Renal pelvis (tissue), 4 donors: Measurements from ENCODE around the gene TNFSF13B. TPM values are rescaled to one million over a fixed set of nuclear protein-coding genes. Genes with fewer than 3 reads are reported as not detected.

ENCODE experiments used
- DNase-seq: peaks from one replicate; pipeline ENCODE4 v3.0.0-alpha.2; 2013
- polyA plus RNA-seq, 3 donors: library from polyadenylated mRNA; unstranded; fragments of 120-200 nt; gene quantifications; one replicate each; pipeline ENCODE4 v1.2.1, GENCODE V29; 2013; ENCODE audit not compliant: insufficient read length in 3 of 3

TNFSF13B gene
- polyA plus RNA-seq, 3 donors: 0.87 to 1.9 (median 1.8) TPM

DNA sequence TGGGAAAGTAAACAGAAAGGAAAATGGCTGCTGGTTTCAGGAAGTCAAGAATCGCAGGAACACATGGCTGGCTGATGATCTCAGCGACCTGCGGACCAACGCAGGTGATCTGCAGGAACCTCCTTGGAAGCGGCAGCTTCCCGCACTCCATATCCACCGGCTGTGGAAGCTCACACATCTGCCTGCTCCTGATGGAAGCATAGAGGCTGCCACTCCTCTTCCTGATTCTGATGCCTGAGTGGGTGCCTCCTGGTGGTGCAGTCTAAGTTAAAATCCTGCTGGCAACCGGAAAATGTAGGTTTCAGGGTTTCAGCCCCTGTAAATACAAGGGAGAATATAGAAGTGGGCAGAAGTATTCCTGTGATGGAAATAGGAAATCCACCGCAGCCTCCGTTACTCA lies 75.5 kb downstream of the TNFSF13B start:
- DNase-seq: no peak

DNA sequence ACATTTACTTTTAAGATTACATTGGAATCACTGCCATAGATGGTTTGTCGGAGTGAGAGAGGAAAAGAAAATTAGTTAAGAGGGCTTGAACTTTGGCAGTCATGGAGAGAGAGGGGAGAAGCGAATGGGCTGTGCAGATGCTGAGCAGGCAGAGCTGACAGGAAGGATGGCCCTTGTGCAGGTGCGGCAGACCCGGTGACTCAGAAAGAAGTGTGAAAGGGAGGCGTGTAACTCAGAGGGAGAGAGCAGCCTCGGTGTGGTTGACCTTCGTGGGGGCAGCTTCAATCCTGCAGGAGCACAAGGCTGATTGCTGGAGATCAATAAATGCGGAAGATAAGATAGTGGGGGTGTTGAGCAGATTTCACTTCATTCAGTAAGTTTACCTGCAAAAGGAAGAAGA lies 76.9 kb downstream of the TNFSF13B start:
- no peak for DNase-seq

DNA sequence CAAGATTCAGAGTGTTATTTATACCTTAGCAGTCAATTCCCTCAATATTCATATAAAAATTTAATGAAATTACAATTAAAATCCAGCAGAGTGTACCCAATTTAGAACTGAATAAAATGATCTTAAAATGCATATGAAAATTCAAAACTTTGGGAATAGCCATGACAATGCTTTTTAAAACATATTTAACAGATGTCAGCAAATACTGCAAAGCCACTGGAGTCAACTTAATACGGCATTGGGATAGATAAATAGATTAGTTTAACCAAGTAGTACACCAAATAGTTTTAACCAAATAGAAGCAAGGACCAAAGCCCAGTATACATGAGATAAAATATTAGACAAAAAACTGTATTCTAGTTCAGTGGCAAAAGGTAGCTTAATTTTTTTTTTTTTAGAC lies 79.8 kb downstream of the TNFSF13B start:
- DNase-seq: no peak

DNA sequence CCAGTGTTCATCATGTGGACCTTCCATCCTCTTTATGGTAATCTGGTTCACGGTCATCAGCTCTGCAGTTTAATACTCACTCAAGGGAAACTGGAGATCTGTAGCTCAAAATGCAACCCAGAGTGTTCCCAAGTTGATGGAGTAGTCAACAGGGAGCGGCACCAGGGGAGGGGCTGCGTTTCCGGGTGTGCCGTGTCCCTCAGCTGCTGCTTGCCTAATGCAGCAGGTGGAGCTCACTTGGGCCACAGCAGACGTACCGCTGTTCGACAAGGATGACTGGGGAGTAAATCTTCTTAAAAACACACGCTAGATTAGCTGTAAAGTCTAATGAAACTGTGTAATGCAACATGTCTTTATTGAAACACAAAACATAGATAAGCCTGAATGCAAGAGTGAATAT lies 81.1 kb downstream of the TNFSF13B start:
- no peak for DNase-seq

DNA sequence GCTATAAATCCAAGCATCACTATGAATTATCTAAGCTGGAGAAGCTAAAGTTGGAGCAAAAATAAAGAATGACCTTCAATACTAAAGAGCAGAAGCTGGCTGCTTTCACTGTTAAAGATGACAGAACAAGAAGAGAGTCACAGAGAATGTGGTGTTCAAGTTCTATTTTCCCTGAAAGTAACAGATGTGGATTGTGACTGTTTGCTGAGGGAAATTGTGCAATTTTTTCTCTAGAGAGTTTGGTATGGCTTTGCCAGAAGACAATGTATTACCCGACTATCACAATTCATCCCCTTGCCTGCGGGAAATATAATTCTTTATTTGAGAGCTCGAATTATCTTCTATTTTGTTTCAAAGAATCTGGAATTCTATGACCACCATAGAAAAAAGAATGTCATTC lies 83.1 kb downstream of the TNFSF13B start:
- peak; percentile 20 for DNase-seq

DNA sequence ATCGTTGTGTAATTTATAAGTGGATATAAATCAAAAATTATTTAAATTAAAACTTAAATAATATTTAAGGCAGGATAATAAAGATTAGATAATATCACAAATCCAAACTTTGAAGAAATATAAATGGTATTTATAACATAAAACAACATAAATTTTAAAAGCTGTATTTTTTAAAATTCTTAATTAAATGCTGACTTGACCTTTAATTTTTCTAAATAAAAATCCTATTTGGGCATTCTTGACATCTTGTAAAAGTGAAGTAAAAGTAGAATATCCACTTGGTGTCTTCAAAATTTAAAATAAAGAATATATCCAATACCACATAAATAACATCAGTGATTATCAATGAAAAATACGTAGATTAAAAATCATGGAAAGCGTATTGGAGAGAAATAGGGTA lies 87.7 kb downstream of the TNFSF13B start:
- DNase-seq: no peak

Other genes starting within 250 kb of the TNFSF13B start
- 10 to 100 TPM; 12.8 to 19.8 (median 17.1) TPM for gene LIG4, start 54.2 kb upstream of the TNFSF13B start, polyA plus RNA-seq
- gene ABHD13, start 51.3 kb upstream of the TNFSF13B start, polyA plus RNA-seq: 10 to 100 TPM; 13.0 to 13.9 (median 13.5) TPM